ENCODE measurements around the gene CKAP5.

CKAP5 gene

GRCh38 chr11:46761807-46762206, 84.3 kb downstream of the CKAP5 start:
- no peak for DNase-seq

GRCh38 chr11:46760429-46761128, 85.5 kb downstream of the CKAP5 start:
- no peak for DNase-seq

DNA sequence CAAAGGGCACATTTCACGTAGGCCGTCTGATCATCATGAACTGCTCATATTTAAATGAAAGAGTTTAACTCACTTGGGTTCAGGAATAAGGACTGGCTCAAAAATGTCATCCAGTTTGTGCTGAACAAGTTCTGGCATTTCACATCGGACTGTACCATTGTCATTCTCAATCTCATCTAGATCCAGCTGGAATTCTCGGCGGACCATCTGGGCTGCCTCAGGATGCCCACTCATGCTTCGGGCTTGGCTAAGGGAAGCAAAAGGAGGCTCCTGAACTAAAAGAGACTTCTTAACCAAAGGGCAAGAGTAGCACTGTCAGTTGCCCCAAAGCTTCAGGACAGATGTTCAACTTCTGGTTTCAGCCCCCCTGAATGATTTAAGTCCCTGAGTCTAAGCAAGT, 86.9 kb downstream of the CKAP5 start:
- no peak for DNase-seq

DNA sequence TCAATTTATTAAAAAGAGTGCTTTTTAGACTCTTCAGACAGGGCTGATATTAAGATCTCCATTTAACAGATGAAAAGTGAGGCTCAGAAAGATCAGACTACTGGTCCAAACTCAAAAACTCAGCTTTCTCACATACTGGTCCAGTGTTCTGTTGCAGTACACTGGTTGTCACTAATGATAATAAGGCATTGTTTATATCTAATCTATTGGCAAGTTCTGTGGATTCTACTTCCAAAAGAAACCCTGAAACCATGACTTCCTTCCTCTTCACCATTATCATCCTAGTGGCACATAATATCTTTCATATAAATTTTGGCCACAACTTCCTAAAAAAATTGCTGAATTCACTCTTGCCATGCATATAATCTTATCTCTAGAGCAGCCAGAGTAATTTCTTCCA, 90.1 kb downstream of the CKAP5 start:
- no peak for DNase-seq

DNA sequence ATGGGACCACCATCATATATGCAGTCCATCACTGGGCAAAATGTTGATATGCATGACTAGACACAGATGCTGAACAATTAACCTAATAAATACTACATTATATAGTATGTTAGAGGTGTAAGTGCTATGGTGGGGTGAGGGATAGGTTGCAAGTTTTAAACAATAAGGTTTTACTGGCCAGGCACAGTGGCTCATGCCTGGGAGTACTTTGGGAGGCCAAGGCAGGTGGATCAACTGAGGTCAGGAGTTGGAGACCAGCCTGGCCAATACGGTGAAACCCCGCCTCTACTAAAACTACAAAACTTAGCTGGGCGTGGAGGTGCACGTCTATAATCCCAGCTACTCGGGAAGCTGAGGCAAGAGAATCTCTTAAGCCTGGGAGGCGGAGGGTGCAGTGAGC, 98.9 kb downstream of the CKAP5 start:
- DNase-seq: no peak

GRCh38 chr11:46745995-46746394, 100.1 kb downstream of the CKAP5 start:
- no peak for DNase-seq

- DNase-seq: no peak
Observed at GRCh38 chr11:46745328-46745727, 100.8 kb downstream of the CKAP5 start.

DNA sequence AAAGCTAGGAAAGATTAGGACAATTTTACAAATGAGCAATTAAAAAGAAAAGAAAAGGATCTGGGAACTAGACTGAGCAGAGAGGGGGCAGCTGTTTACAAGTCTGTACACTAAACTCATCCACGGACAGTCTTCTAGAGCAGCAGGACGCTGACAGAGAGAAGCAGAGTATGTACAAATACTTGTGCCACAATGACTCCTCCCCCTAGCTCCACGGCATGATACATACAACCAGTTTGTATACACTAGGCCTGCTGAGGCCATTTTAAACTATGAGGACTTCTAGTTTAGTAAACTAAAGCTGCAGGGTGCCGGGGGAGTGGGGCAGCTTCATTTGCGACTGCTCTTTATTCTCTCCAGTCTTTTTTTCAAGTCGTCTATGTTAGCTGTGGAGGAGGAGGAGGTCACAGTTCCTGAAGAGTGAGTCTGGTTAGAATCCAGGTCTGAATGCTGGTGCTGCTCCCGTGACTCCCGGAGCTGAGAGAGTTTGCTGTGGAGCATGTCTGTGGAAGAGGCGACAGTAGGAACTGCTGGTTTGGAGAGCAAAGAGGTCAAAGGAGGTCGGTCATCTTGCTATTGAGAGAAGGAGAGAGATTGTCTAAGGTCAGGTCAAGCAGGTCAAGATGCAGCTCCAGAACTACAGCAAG, 102.3 kb downstream of the CKAP5 start:
- no peak for DNase-seq

GRCh38 chr11:46743043-46743442, 103.0 kb downstream of the CKAP5 start:
- no peak for DNase-seq

DNA sequence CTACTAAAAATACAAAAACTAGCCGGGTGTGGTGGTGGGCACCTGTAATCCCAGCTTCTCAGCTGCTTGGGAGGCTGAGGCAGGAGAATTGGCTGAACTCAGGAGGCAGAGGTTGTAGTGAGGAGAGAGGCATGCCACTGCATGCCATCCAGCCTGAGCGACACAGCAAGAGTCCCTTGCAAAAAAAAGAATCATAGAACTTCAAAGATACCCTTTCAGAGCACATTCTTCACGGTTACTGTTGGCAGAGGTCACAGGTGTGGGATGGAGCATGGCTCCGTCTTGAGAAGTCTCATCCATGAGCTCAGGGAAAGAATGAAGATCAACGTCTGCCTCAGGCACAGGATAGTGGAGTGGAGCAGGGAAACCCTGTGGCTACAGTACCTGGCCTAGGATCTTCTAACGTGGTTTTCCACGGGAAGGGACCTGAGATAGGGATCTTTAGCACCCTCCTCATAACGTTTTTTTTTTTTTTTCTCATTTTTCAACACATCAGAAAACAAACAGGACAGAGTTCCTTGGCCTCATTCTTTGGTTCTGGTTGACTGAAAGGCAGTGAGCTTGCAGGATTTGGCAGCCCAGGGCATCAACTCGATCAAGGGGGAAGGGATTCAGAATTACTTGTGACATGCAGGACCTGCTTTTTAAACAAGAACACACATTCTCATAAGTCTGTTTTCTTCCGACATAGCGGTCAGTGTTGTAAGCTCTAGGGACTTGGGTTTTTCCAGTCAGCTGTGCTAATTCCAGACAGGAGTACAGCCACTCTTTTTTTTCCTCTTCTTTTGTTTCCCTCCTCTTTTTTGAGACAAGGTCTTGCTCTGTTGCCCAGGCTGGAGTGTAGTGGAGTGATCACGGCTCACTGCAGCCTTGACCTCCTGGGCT, 104.2 kb downstream of the CKAP5 start:
- DNase-seq: no peak

GRCh38 chr11:46738887-46739286, 107.2 kb downstream of the CKAP5 start:
- DNase-seq: no peak

- no peak for DNase-seq
Observed at GRCh38 chr11:46737699-46738098, 108.4 kb downstream of the CKAP5 start.

DNA sequence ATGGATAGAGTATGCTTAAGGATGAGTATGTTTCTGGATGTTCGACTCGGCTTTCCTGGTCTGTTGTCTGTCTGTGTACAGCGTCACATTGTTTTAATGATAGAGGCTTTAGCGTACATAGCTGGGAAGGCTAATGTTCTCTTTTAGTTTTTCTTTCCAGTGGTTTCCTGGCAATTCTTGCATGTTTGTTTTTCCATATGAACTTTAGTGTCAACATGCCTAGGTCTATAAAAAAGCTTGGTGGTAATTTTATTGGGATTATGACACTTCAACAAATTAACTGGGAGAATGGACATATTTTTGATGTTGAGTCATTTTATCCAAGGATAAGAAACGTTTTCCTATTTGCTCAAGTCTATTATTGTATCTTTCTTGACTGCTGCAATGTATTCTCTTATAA, 109.5 kb downstream of the CKAP5 start:
- no peak for DNase-seq

GRCh38 chr11:46736146-46736545, 109.9 kb downstream of the CKAP5 start:
- DNase-seq: no peak

DNA sequence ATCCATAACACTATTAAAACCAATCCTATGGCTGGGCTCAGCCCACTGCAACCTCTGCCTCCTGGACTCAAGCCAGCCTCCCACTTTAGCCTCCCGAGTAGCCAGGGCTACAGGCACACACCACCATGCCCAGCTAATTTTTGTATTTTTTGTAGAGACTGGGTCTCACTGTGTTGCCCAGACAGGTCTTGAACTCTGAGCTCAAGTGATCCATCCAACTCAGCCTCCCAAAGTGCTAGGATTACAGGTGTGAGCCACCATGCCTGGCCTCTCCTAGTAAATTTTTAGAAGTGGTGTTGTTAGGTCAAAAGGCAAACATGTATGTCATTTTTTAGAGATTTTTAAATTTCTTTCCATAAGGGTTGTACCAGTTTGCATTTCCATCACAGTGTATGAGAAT, 112.8 kb downstream of the CKAP5 start:
- no peak for DNase-seq

- no peak for DNase-seq
Observed at GRCh38 chr11:46731545-46731944, 114.5 kb downstream of the CKAP5 start.

GRCh38 chr11:46729110-46730027, 116.7 kb downstream of the CKAP5 start:
- DNase-seq: no peak

- DNase-seq: no peak
Observed at GRCh38 chr11:46728659-46729040, 117.4 kb downstream of the CKAP5 start.

DNA sequence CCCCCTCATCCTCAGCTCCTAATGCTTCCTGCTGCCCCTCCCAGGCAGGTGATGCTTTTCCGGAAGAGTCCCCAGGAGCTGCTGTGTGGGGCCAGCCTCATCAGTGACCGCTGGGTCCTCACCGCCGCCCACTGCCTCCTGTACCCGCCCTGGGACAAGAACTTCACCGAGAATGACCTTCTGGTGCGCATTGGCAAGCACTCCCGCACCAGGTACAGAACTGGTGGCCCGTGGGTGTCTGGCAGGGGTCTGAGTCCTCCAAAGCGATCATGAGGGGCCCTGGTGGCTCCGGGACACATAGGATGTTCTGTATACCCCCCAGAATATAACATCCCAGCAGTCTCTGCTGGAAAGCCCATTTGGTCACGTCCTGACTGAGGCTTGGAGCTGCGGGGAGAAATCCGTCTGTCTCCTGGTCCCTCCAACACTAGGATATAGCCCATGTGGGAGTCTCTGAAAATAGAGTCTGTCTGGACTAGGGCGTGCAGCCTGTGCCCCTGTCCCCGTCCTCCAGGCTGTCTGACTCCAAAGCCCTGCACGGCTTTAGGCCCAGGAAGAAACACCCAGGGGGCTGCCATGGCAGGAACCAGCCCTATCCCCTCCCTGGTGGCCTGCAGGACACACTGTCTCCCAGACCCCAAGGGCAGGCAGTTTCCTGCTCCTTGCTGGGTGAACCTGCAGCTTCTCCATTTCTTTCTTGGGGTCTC, 118.0 kb downstream of the CKAP5 start:
- no peak for DNase-seq

GRCh38 chr11:46726206-46726862, 119.7 kb downstream of the CKAP5 start:
- DNase-seq: no peak
